ENCODE data around the gene HES2.

GRCh38 chr1:6456800-6457466, 37.2 kb upstream of the HES2 start:
- no peak for TF ChIP-seq CTCF (conservative IDR thresholded peaks at IDR 0.05 in 1 of 2, IDR thresholded peaks at IDR 0.05 in 1 of 2; ENCODE audit: extremely low read depth in 1 of 2, insufficient read depth in 1 of 2, low read depth in 1 of 2, low read length in 2 of 2)
- no peak for TF ChIP-seq EZH2 (IDR thresholded peaks at IDR 0.05; ENCODE audit: borderline replicate concordance, low read length)

Measured in mammary epithelial cell (primary cell).